GM21526 (cell line): ENCODE measurements around the gene IPCEF1.

ENCODE experiments used
- ATAC-seq: cut with Tn5 transposase; IDR thresholded peaks from one replicate; pipeline ENCODE4 v1.9.1; 2021; ENCODE audit warnings: moderate library complexity; ENCODE audit not compliant: unreplicated experiment, low FRiP score

IPCEF1 gene

GRCh38 chr6:154373971-154374370, 17.4 kb upstream of the IPCEF1 start:
- no peak for ATAC-seq

GRCh38 chr6:154371281-154371680, 14.7 kb upstream of the IPCEF1 start:
- ATAC-seq: no peak

- peak; percentile 59 for ATAC-seq
Observed at GRCh38 chr6:154370545-154370944, 13.9 kb upstream of the IPCEF1 start.

GRCh38 chr6:154367839-154368695, 11.5 kb upstream of the IPCEF1 start:
- ATAC-seq: no peak

GRCh38 chr6:154367336-154367735, 10.7 kb upstream of the IPCEF1 start:
- no peak for ATAC-seq

GRCh38 chr6:154363821-154364220, 7.2 kb upstream of the IPCEF1 start:
- no peak for ATAC-seq

- no peak for ATAC-seq
Observed at GRCh38 chr6:154361476-154361875, 4.9 kb upstream of the IPCEF1 start.

- no peak for ATAC-seq
Observed at GRCh38 chr6:154360476-154360875, 3.9 kb upstream of the IPCEF1 start.

- ATAC-seq: no peak
Observed at GRCh38 chr6:154359679-154360078, 3.1 kb upstream of the IPCEF1 start.

GRCh38 chr6:154359161-154359574, 2.6 kb upstream of the IPCEF1 start:
- peak; percentile 36 for ATAC-seq

- ATAC-seq: no peak
Observed at GRCh38 chr6:154358019-154358545, 1.5 kb upstream of the IPCEF1 start.

GRCh38 chr6:154356113-154356512, 490 bp downstream of the IPCEF1 start:
- ATAC-seq: no peak

- ATAC-seq: no peak
Observed at GRCh38 chr6:154354265-154354777, 2.3 kb downstream of the IPCEF1 start.

GRCh38 chr6:154353626-154354025, 3.0 kb downstream of the IPCEF1 start:
- no peak for ATAC-seq

- ATAC-seq: peak; percentile 72
Observed at GRCh38 chr6:154352898-154353585, 3.6 kb downstream of the IPCEF1 start.

- ATAC-seq: no peak
Observed at GRCh38 chr6:154350293-154350692, 6.3 kb downstream of the IPCEF1 start.

GRCh38 chr6:154347981-154348380, 8.6 kb downstream of the IPCEF1 start:
- ATAC-seq: no peak

GRCh38 chr6:154345811-154346210, 10.8 kb downstream of the IPCEF1 start:
- no peak for ATAC-seq

GRCh38 chr6:154343473-154344308, 12.9 kb downstream of the IPCEF1 start:
- ATAC-seq: no peak

- ATAC-seq: no peak
Observed at GRCh38 chr6:154341871-154342270, 14.7 kb downstream of the IPCEF1 start.
